ENCODE measurements around the gene SAMD8.
"Not testable (repeated sequence)": the region's sequence is repeated elsewhere in the genome, so short reads cannot be mapped to it uniquely, and the experiment has no call there.

DNA sequence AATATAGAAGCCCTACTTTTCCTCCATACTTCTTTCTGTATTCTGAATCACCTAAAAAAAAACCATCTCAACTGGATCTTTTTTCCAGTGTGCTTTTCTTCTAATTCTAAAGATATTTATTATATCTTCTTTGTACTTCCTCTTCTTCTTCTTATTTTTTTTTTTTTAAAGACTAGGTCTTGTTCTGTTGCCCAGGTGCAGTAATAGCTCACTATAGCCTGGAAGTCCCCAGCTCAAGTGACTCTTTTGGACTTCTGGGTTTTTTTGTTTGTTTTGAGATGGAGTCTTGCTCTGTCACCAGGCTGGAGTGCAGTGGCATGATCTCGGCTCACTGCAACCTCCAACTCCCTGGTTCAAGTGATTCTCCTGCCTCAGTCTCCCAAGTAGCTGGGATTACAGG, 17.5 kb downstream of the SAMD8 start:
- TF ChIP-seq, protein P1, sequence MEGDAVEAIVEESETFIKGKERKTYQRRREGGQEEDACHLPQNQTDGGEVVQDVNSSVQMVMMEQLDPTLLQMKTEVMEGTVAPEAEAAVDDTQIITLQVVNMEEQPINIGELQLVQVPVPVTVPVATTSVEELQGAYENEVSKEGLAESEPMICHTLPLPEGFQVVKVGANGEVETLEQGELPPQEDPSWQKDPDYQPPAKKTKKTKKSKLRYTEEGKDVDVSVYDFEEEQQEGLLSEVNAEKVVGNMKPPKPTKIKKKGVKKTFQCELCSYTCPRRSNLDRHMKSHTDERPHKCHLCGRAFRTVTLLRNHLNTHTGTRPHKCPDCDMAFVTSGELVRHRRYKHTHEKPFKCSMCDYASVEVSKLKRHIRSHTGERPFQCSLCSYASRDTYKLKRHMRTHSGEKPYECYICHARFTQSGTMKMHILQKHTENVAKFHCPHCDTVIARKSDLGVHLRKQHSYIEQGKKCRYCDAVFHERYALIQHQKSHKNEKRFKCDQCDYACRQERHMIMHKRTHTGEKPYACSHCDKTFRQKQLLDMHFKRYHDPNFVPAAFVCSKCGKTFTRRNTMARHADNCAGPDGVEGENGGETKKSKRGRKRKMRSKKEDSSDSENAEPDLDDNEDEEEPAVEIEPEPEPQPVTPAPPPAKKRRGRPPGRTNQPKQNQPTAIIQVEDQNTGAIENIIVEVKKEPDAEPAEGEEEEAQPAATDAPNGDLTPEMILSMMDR (IDR thresholded peaks at IDR 0.05): not testable (repeated sequence)
- not testable (repeated sequence) for TF ChIP-seq POLR2A (IDR thresholded peaks at IDR 0.05)
